Panc1 (cell line): ENCODE data around the gene ADIPOR2. TPM values are rescaled to one million over a fixed set of nuclear protein-coding genes. Genes with fewer than 3 reads are reported as not detected.

Experiments
- ATAC-seq: fragments of 200-7000 bp; cut with Tn5 transposase; 2 replicates; pipeline ENCODE4 v1.9.1; 2020; ENCODE audit warnings: mild to moderate bottlenecking, moderate library complexity
- BruUV-seq: library from RNA; stranded (reverse); fragments of 400-500 nt; replicated peaks from 2 replicates; lab custom pipeline; 2021; lab: Mats Ljungman, UMichigan
- CTCF ChIA-PET: fragments of 300-600 bp; sonication (Branson Sonifier 250); formaldehyde crosslinking; loops from one replicate; lab custom pipeline; 2022; ENCODE audit warnings: antibody characterized with exemption; lab: Charles Lee
- POLR2A ChIA-PET: fragments of 300-600 bp; sonication (Branson Sonifier 250); formaldehyde crosslinking; loops from one replicate; lab custom pipeline; 2022; ENCODE audit warnings: antibody characterized with exemption; lab: Charles Lee
- DNase-seq: peaks from one replicate; pipeline ENCODE4 v3.0.0-alpha.2; 2010; ENCODE audit warnings: low read depth, low spot score
- H3K27ac ChIP-seq: 2 replicates; pipeline ENCODE4 v1.5.1; 2011; ENCODE audit warnings: mild to moderate bottlenecking, low read length, inconsistent platforms
- H3K27me3 ChIP-seq: fragments of 200-500 bp; sonication (Bioruptor generic); 2 replicates; pipeline ENCODE4 v1.6.0; 2014; ENCODE audit warnings: low read length, inconsistent platforms; ENCODE audit not compliant: control insufficient read depth, insufficient read depth
- H3K36me3 ChIP-seq: fragments of 200-500 bp; sonication (Bioruptor generic); 2 replicates; pipeline ENCODE4 v1.5.1; 2014; ENCODE audit warnings: inconsistent platforms, mild to moderate bottlenecking, low read length, moderate library complexity; ENCODE audit not compliant: control insufficient read depth, insufficient read depth
- H3K4me1 ChIP-seq: 2 replicates; pipeline ENCODE4 v1.5.1; 2011; ENCODE audit warnings: inconsistent platforms, mild to moderate bottlenecking, low read length, moderate library complexity; ENCODE audit not compliant: control insufficient read depth, insufficient read depth
- H3K4me3 ChIP-seq, 2 experiments: 2 replicates each; pipeline ENCODE4 v1.5.1; 2011 to 2012; ENCODE audit warnings: low read depth in 2 of 2, low read length in 2 of 2, mild to moderate bottlenecking in 2 of 2, inconsistent platforms in 1 of 2, moderate library complexity in 1 of 2
- H3K9me3 ChIP-seq: fragments of 200-500 bp; sonication (Bioruptor generic); 2 replicates; pipeline ENCODE4 v1.5.1; 2014; ENCODE audit warnings: low read depth, mild to moderate bottlenecking, inconsistent platforms, low read length, moderate library complexity; ENCODE audit not compliant: control insufficient read depth, insufficient read depth
- CTCF ChIP-seq: fragments of 450-650 bp; IDR thresholded peaks from 2 replicates; pipeline ENCODE4 v1.5.1; 2017; ENCODE audit warnings: mild to moderate bottlenecking
- POLR2AphosphoS5 ChIP-seq: IDR thresholded peaks from 2 replicates; pipeline ENCODE4 v1.6.1; 2012; ENCODE audit warnings: mild to moderate bottlenecking, low read depth, low read length, moderate library complexity
- SIN3A ChIP-seq: IDR thresholded peaks from 2 replicates; pipeline ENCODE4 v1.6.1; 2012; ENCODE audit warnings: low read depth, mild to moderate bottlenecking, low read length, moderate library complexity, borderline replicate concordance; ENCODE audit not compliant: insufficient read depth
- TCF7L2 ChIP-seq: IDR thresholded peaks from 2 replicates; pipeline ENCODE4 v1.6.1; 2011; ENCODE audit warnings: mild to moderate bottlenecking, low read depth, low read length, inconsistent platforms
- in situ Hi-C: cut with HindIII; loops from 2 replicates; pipeline ENCODE4 v1.10.0; 2016; ENCODE audit warnings: low sequenced_read_pairs, low pct_unique_long_range_greater_than_20kb
- intact Hi-C: fragments of 100-400 bp; cut with micrococcal nuclease; formaldehyde crosslinking; loops from one replicate; pipeline ENCODE4 v1.10.0; 2022; ENCODE audit not compliant: unreplicated experiment
- total RNA-seq: library from RNA; stranded (reverse); gene quantifications from one replicate; pipeline ENCODE4 v1.2.1, GENCODE V29; 2021; ENCODE audit not compliant: unreplicated experiment
- TF ChIP-seq, protein P1 (sequence below), 2 experiments: IDR thresholded peaks; 2 replicates each; pipeline ENCODE4 v1.6.1; 2011 to 2012; ENCODE audit warnings: low read depth in 2 of 2, control low read depth in 1 of 2, low read length in 1 of 2, mild to moderate bottlenecking in 1 of 2, moderate library complexity in 1 of 2; ENCODE audit not compliant: insufficient read depth in 1 of 2

ADIPOR2 gene
- total RNA-seq, 1 experiment from 2014 or later: 76.0 TPM

DNA sequence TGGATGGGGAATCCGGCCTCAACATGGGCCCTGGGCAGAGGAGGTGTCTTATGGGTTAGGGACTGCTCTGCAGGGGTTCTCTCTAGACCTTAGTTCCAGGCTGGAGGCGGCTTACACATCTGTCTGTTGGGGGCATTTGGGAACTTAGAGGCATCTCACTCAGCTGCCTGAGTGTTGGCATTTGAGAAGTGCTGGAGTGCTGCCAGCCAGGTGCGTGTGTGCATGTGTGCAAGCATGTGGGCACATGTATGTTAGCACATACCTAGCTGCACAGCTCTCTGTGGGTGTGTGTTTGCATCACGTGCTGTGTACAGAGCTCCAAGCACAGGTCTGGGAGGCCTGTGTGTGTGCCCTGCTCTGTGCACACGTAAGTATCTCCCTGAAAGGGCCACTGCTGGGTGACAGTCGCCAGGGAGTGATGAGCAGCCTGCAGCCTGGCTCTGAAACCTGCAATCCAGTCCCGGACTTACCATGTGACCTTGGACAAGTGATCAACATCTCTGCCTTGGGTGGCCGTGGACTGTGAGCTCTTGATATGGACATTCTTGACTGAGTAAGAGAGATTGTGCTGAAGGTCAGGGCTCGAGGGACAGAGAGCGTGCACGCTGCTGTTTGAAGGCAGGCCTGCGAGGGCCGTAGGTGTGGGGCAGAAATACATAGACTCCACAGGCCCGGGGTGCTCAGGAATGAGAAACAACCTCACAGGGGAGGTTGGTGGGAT, 134.7 kb downstream of the ADIPOR2 start:
- Histone ChIP-seq H3K4me3 (no peak overlapping the region), H3K27ac (no peak overlapping the region), H3K27me3 (no peaks in the 10 kb centered on the region; the same call in 1 of the 2 replicates), H3K36me3 (no peaks in the 10 kb centered on the region), H3K9me3 (no peaks in the 10 kb centered on the region), H3K4me1 (no peaks in the 10 kb centered on the region)
- ATAC-seq (no peak), DNase-seq (no peak)
- CTCF ChIA-PET: no interaction called here
- POLR2A ChIA-PET: no interaction called here
- intact Hi-C loops: no loop called here
- BruUV-seq: no TSS peak
- TF ChIP-seq SIN3A (no peak), POLR2AphosphoS5 (no peak), TCF7L2 (no peak), CTCF (no peak)
- TF ChIP-seq, protein P1, sequence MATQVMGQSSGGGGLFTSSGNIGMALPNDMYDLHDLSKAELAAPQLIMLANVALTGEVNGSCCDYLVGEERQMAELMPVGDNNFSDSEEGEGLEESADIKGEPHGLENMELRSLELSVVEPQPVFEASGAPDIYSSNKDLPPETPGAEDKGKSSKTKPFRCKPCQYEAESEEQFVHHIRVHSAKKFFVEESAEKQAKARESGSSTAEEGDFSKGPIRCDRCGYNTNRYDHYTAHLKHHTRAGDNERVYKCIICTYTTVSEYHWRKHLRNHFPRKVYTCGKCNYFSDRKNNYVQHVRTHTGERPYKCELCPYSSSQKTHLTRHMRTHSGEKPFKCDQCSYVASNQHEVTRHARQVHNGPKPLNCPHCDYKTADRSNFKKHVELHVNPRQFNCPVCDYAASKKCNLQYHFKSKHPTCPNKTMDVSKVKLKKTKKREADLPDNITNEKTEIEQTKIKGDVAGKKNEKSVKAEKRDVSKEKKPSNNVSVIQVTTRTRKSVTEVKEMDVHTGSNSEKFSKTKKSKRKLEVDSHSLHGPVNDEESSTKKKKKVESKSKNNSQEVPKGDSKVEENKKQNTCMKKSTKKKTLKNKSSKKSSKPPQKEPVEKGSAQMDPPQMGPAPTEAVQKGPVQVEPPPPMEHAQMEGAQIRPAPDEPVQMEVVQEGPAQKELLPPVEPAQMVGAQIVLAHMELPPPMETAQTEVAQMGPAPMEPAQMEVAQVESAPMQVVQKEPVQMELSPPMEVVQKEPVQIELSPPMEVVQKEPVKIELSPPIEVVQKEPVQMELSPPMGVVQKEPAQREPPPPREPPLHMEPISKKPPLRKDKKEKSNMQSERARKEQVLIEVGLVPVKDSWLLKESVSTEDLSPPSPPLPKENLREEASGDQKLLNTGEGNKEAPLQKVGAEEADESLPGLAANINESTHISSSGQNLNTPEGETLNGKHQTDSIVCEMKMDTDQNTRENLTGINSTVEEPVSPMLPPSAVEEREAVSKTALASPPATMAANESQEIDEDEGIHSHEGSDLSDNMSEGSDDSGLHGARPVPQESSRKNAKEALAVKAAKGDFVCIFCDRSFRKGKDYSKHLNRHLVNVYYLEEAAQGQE (IDR thresholded peaks at IDR 0.05; ENCODE audit: insufficient read depth in 1 of 2, low read depth in 2 of 2, low read length in 1 of 2): no peak
- in situ Hi-C loops: no loop called here

GRCh38 chr12:1826401-1826800, 135.5 kb downstream of the ADIPOR2 start:
- intact Hi-C loops: no loop called here
- Histone ChIP-seq H3K4me1 (no peaks in the 10 kb centered on the region), H3K27ac (no peak overlapping the region), H3K36me3 (no peaks in the 10 kb centered on the region), H3K4me3 (no peak overlapping the region), H3K27me3 (no peaks in the 10 kb centered on the region; the same call in 1 of the 2 replicates), H3K9me3 (no peaks in the 10 kb centered on the region)
- DNase-seq: no peak
- ChIA-PET POLR2A (no interaction called here), CTCF (no interaction called here)
- no peak for TF ChIP-seq POLR2AphosphoS5
- TF ChIP-seq, protein P1 (IDR thresholded peaks at IDR 0.05; ENCODE audit: insufficient read depth in 1 of 2, low read depth in 2 of 2, low read length in 1 of 2): no peak
- BruUV-seq: no TSS peak
- in situ Hi-C loops: no loop called here
- no peak for ATAC-seq
